ENCODE measurements around the gene C12orf42.

Gene C12orf42

GRCh38 chr12:103422746-103423515 is 72.8 kb downstream of the C12orf42 start:
- no peak for DNase-seq

- DNase-seq, result no peak
Observed at GRCh38 chr12:103422328-103422727, 73.4 kb downstream of the C12orf42 start.

- DNase-seq, result no peak
Observed at GRCh38 chr12:103421402-103421801, 74.4 kb downstream of the C12orf42 start.

- DNase-seq, result no peak
Observed at GRCh38 chr12:103415681-103416080, 80.1 kb downstream of the C12orf42 start.

GRCh38 chr12:103401421-103401820 is 94.3 kb downstream of the C12orf42 start:
- DNase-seq, result no peak

GRCh38 chr12:103399986-103400385 is 95.8 kb downstream of the C12orf42 start:
- no peak for DNase-seq

- no peak for DNase-seq
Observed at GRCh38 chr12:103397536-103397935, 98.2 kb downstream of the C12orf42 start.

- no peak for DNase-seq
Observed at GRCh38 chr12:103392722-103393121, 103.0 kb downstream of the C12orf42 start.

GRCh38 chr12:103391103-103391502 is 104.7 kb downstream of the C12orf42 start:
- DNase-seq, result no peak

GRCh38 chr12:103387385-103387784 is 108.4 kb downstream of the C12orf42 start:
- DNase-seq, result no peak

GRCh38 chr12:103386451-103386850 is 109.3 kb downstream of the C12orf42 start:
- DNase-seq, result no peak

- DNase-seq, result no peak
Observed at GRCh38 chr12:103382736-103383346, 112.9 kb downstream of the C12orf42 start.

- DNase-seq, result no peak
Observed at GRCh38 chr12:103382119-103382518, 113.6 kb downstream of the C12orf42 start.

- DNase-seq, result no peak
Observed at GRCh38 chr12:103379670-103380069, 116.1 kb downstream of the C12orf42 start.

- DNase-seq, result no peak
Observed at GRCh38 chr12:103373088-103373523, 122.7 kb downstream of the C12orf42 start.

GRCh38 chr12:103369929-103370328 is 125.8 kb downstream of the C12orf42 start:
- no peak for DNase-seq

GRCh38 chr12:103368167-103368566 is 127.6 kb downstream of the C12orf42 start:
- DNase-seq, result no peak

- DNase-seq, result no peak
Observed at GRCh38 chr12:103354403-103354802, 141.4 kb downstream of the C12orf42 start.

GRCh38 chr12:103353913-103354312 is 141.9 kb downstream of the C12orf42 start:
- no peak for DNase-seq

GRCh38 chr12:103350116-103350515 is 145.7 kb downstream of the C12orf42 start:
- no peak for DNase-seq

- DNase-seq, result no peak
Observed at GRCh38 chr12:103348935-103349334, 146.8 kb downstream of the C12orf42 start.

GRCh38 chr12:103336940-103337339 is 158.8 kb downstream of the C12orf42 start:
- no peak for DNase-seq

- DNase-seq, result no peak
Observed at GRCh38 chr12:103334466-103334865, 161.3 kb downstream of the C12orf42 start.

- no peak for DNase-seq
Observed at GRCh38 chr12:103333676-103334075, 162.1 kb downstream of the C12orf42 start.

GRCh38 chr12:103331643-103332042 is 164.1 kb downstream of the C12orf42 start:
- DNase-seq, result no peak
